Activated CD4-positive, alpha-beta T cell treated with anti-CD3 and anti-CD28 coated beads, Interleukin-2, amount 10 ng/mL, durations not matched to agents 7 days and 5 days (primary cell): ENCODE measurements around the gene ERAL1. TPM values are rescaled to one million over a fixed set of nuclear protein-coding genes. Genes with fewer than 3 reads are reported as not detected.

ENCODE experiments used
- CTCF ChIA-PET: fragments of 350-600 bp; sonication (Branson Sonifier 250); formaldehyde crosslinking; loops from one replicate; lab custom pipeline; 2021; ENCODE audit warnings: antibody characterized with exemption; lab: Charles Lee
- POLR2A ChIA-PET: fragments of 350-600 bp; sonication (Branson Sonifier 250); formaldehyde crosslinking; loops from one replicate; lab custom pipeline; 2021; ENCODE audit warnings: antibody characterized with exemption; lab: Charles Lee
- DNase-seq: peaks from one replicate; pipeline ENCODE4 v3.0.0-alpha.2; 2020
- H3K27ac Mint-ChIP-seq: one replicate; pipeline ENCODE4 v1.8.0; 2021; ENCODE audit warnings: mild to moderate bottlenecking, moderate library complexity, mixed read lengths
- H3K27me3 Mint-ChIP-seq: one replicate; pipeline ENCODE4 v1.8.0; 2021; ENCODE audit warnings: mixed read lengths
- H3K36me3 Mint-ChIP-seq: one replicate; pipeline ENCODE4 v1.8.0; 2021; ENCODE audit warnings: low read depth, mixed read lengths
- H3K4me1 Mint-ChIP-seq: one replicate; pipeline ENCODE4 v1.8.0; 2021; ENCODE audit warnings: mixed read lengths
- H3K4me3 Mint-ChIP-seq: one replicate; pipeline ENCODE4 v1.8.0; 2021; ENCODE audit warnings: mild to moderate bottlenecking, moderate library complexity, mixed read lengths
- H3K9me3 Mint-ChIP-seq: one replicate; pipeline ENCODE4 v1.8.0; 2021; ENCODE audit warnings: mixed read lengths
- microRNA-seq: library from miRNA; unstranded; fragments of <30 nt; microRNA quantifications from one replicate; pipeline ENCODE4 v1.2.0, GENCODE V29; 2021; ENCODE audit warnings: borderline microRNAs expressed, borderline replicate concordance
- total RNA-seq, 2 experiments: library from RNA; stranded (reverse); gene quantifications; one replicate each; pipeline ENCODE4 v1.2.3, GENCODE V29; 2021

Gene ERAL1
- total RNA-seq, 2 experiments from 2014 or later = 40.8 to 42.9 TPM

DNA sequence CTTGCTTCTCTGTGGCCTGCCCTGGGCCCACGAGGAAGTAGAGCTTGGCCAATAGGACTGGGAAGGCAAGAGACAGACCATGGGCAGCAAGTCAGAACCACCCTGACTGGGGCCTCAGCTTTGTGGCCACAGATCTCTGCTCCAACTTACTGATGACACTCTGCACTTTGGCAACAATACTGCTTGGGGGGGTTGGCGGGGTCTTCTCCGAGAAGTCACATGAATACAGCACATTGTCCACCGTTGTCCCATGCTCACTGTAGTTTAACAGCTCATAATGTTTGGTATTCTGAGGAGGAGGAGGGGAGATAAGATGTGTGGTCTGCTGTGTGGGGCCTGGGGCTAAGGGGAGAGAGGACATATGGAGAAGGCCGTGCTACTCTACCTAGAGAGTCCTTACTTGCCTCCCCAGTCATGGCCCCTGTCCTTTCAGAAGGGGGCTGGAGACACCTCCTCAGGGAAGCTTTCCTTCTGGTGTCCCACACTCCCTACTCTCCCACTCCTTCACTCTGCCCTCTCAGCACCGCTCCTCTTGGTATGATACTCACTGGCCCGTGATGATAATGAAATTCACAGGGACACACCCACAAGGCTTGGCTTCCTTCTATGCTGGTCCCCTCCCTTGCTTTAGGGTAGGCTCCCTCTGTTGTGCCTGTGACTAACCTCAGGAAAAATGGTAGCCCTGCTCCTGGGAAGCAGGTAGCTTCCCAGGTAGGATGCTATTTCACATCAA is 52.1 kb downstream of the ERAL1 start:
- Mint-ChIP-seq H3K27me3 (no peaks in the 10 kb centered on the region), H3K27ac (no peak overlapping the region), H3K4me3 (no peak overlapping the region), H3K36me3 (peaks cover 42% of the 10 kb centered on the region), H3K4me1 (peaks cover 17% of the 10 kb centered on the region), H3K9me3 (no peaks in the 10 kb centered on the region)
- ChIA-PET POLR2A (no interaction called here), CTCF (interaction anchor here (0.5 to 5.3 kb wide), 8 partner anchors 10 to 180 kb away, joined by 3 to 32 read pairs (median 4); partner anchors contain the start of genes NEK8 and TLCD1)
- no peak for DNase-seq

- no peak for DNase-seq
- ChIA-PET POLR2A (interaction anchor here (0.8 kb wide), 1 partner anchor 67 kb away, joined by 3 read pairs; no protein-coding TSS in a partner anchor), CTCF (interaction anchor here (0.6 to 2.8 kb wide), 9 partner anchors 9 to 800 kb away, joined by 3 to 8 read pairs (median 5); partner anchors contain the start of gene FLOT2)
- Mint-ChIP-seq H3K4me3 (no peak overlapping the region), H3K36me3 (peaks cover 48% of the 10 kb centered on the region), H3K27ac (peak overlapping the region; percentile 58), H3K9me3 (no peaks in the 10 kb centered on the region), H3K4me1 (peaks cover 14% of the 10 kb centered on the region), H3K27me3 (no peaks in the 10 kb centered on the region)
Observed at GRCh38 chr17:28907709-28908475, 53.1 kb downstream of the ERAL1 start.

- CTCF ChIA-PET = interaction anchor here (0.6 to 2.8 kb wide), 8 partner anchors 10 to 799 kb away, joined by 3 to 8 read pairs (median 6); partner anchors contain the start of genes FAM222B and FLOT2
- DNase-seq = no peak
- no peaks in the 10 kb centered on the region for H3K9me3 Mint-ChIP-seq
- H3K27ac Mint-ChIP-seq = no peak overlapping the region
- POLR2A ChIA-PET = no interaction called here
- H3K27me3 Mint-ChIP-seq = no peaks in the 10 kb centered on the region
- no peak overlapping the region for H3K4me3 Mint-ChIP-seq
- peaks cover 7% of the 10 kb centered on the region for H3K4me1 Mint-ChIP-seq
- peaks cover 56% of the 10 kb centered on the region for H3K36me3 Mint-ChIP-seq
Observed at GRCh38 chr17:28908640-28909167, 53.9 kb downstream of the ERAL1 start.

- peaks cover 2% of the 10 kb centered on the region for H3K4me1 Mint-ChIP-seq
- peaks cover 71% of the 10 kb centered on the region for H3K36me3 Mint-ChIP-seq
- H3K4me3 Mint-ChIP-seq = no peak overlapping the region
- H3K9me3 Mint-ChIP-seq = no peaks in the 10 kb centered on the region
- H3K27ac Mint-ChIP-seq = no peak overlapping the region
- POLR2A ChIA-PET = no interaction called here
- no peak for DNase-seq
- CTCF ChIA-PET = interaction anchor here (0.7 to 1.9 kb wide), 9 partner anchors 9 to 258 kb away, joined by 3 to 8 read pairs (median 3); no protein-coding TSS in a partner anchor
- no peaks in the 10 kb centered on the region for H3K27me3 Mint-ChIP-seq
Observed at GRCh38 chr17:28910534-28910933, 55.7 kb downstream of the ERAL1 start.

Small RNAs within 50 kb of the gene (microRNA-seq; reads per million reads assigned to microRNA genes)
- gene MIR451B = not detected

Other genes starting within 250 kb of the ERAL1 start
- gene RSKR, start 240.8 kb upstream of the ERAL1 start, total RNA-seq = 10 to 100 TPM; 18.4 to 20.6 TPM
- gene BLTP2, start 209.9 kb upstream of the ERAL1 start, total RNA-seq = 100 to 1,000 TPM; 144 to 145 TPM
- 10 to 100 TPM; 43.9 to 53.2 TPM for gene SDF2, start 193.1 kb upstream of the ERAL1 start, total RNA-seq
- 10 to 100 TPM; 78.4 to 78.7 TPM for gene SUPT6H, start 192.8 kb upstream of the ERAL1 start, total RNA-seq
- 1 to 10 TPM; 5.5 to 5.7 TPM for gene PROCA1, start 143.1 kb upstream of the ERAL1 start, total RNA-seq
- 10 to 100 TPM; 11.0 to 11.8 TPM for gene RAB34, start 137.1 kb upstream of the ERAL1 start, total RNA-seq
- 1,000 to 10,000 TPM; 1,884 to 2,250 TPM for gene RPL23A, start 135.0 kb upstream of the ERAL1 start, total RNA-seq
- gene TLCD1, start 128.8 kb upstream of the ERAL1 start, total RNA-seq = 1 to 10 TPM; 2.1 to 2.3 TPM
- 1 to 10 TPM; 7.3 TPM for gene NEK8, start 126.2 kb upstream of the ERAL1 start, total RNA-seq
- gene TRAF4, start 111.0 kb upstream of the ERAL1 start, total RNA-seq = 10 to 100 TPM; 44.9 to 45.1 TPM
- gene FAM222B, start 12.2 kb upstream of the ERAL1 start, total RNA-seq = 10 to 100 TPM; 15.7 to 17.9 TPM
- 100 to 1,000 TPM; 200 to 212 TPM for gene FLOT2, start 42.7 kb downstream of the ERAL1 start, total RNA-seq
- 10 to 100 TPM; 26.8 to 27.8 TPM for gene DHRS13, start 48.1 kb downstream of the ERAL1 start, total RNA-seq
- 10 to 100 TPM; 72.3 to 78.1 TPM for gene PHF12, start 96.5 kb downstream of the ERAL1 start, total RNA-seq
- not detected for gene SEZ6, start 151.0 kb downstream of the ERAL1 start, total RNA-seq
- 1 to 10 TPM; 1.6 to 1.7 TPM for gene PIPOX, start 188.1 kb downstream of the ERAL1 start, total RNA-seq